Measurements from ENCODE around the gene PHACTR1.

- TF ChIP-seq BHLHE40 (IDR thresholded peaks at IDR 0.05; ENCODE audit: borderline replicate concordance) (no peak), SP1 (IDR thresholded peaks at IDR 0.05) (no peak), PKNOX1 (IDR thresholded peaks at IDR 0.05) (no peak), FOXM1 (IDR thresholded peaks at IDR 0.05; ENCODE audit: borderline replicate concordance) (no peak), NFRKB (IDR thresholded peaks at IDR 0.05) (no peak), SUZ12 (IDR thresholded peaks at IDR 0.05) (no peak), FOXK2 (IDR thresholded peaks at IDR 0.05) (no peak), TARDBP (IDR thresholded peaks at IDR 0.05) (no peak), FOXA1 (IDR thresholded peaks at IDR 0.05) (no peak), HDGF (IDR thresholded peaks at IDR 0.05; ENCODE audit: borderline replicate concordance) (no peak), CTBP1 (IDR thresholded peaks at IDR 0.05; ENCODE audit: borderline replicate concordance) (no peak), ELF4 (IDR thresholded peaks at IDR 0.05) (no peak), ZNF384 (IDR thresholded peaks at IDR 0.05) (no peak), L3MBTL2 (conservative IDR thresholded peaks at IDR 0.05) (no peak)
Measured at GRCh38 chr6:12927746-12928145, 211.2 kb downstream of the PHACTR1 start.
